Liver (tissue), 3 donors: Measurements from ENCODE around the gene WDCP.
"Not testable (repeated sequence)": the region's sequence is repeated elsewhere in the genome, so short reads cannot be mapped to it uniquely, and the experiment has no call there.

Source experiments
- EGR1 ChIP-seq, 2 donors: IDR thresholded peaks; 2 replicates each; pipeline ENCODE4 v1.6.1; 2016 to 2018; ENCODE audit warnings: antibody characterized with exemption in 2 of 2, low read depth in 2 of 2
- GABPA ChIP-seq, 2 donors: IDR thresholded peaks in 1 of 2; conservative IDR thresholded peaks in 1 of 2; 2 replicates each; pipeline ENCODE4 v1.6.1; 2016; ENCODE audit warnings: antibody characterized with exemption in 2 of 2, mild to moderate bottlenecking in 1 of 2, moderate library complexity in 1 of 2
- HNF4A ChIP-seq, 2 donors: conservative IDR thresholded peaks; 2 replicates each; pipeline ENCODE4 v1.6.1; 2016; ENCODE audit warnings: antibody characterized with exemption in 2 of 2, mild to moderate bottlenecking in 2 of 2
- HNF4G ChIP-seq: IDR thresholded peaks from 2 replicates; pipeline ENCODE4 v1.6.1; 2016; ENCODE audit warnings: antibody characterized with exemption
- JUND ChIP-seq, 2 donors: IDR thresholded peaks; 2 replicates each; pipeline ENCODE4 v1.6.1; 2016; ENCODE audit warnings: antibody characterized with exemption in 2 of 2
- RAD21 ChIP-seq, 2 donors: IDR thresholded peaks; 2 replicates each; pipeline ENCODE4 v1.6.1; 2016; ENCODE audit warnings: antibody characterized with exemption in 2 of 2, mild to moderate bottlenecking in 2 of 2
- REST ChIP-seq: IDR thresholded peaks from 2 replicates; pipeline ENCODE4 v1.6.1; 2016; ENCODE audit warnings: antibody characterized with exemption, mild to moderate bottlenecking
- SP1 ChIP-seq: IDR thresholded peaks from 2 replicates; pipeline ENCODE4 v1.6.1; 2018; ENCODE audit warnings: antibody characterized with exemption, mild to moderate bottlenecking
- TAF1 ChIP-seq: conservative IDR thresholded peaks from 2 replicates; pipeline ENCODE4 v1.6.1; 2016; ENCODE audit warnings: antibody characterized with exemption, mild to moderate bottlenecking
- YY1 ChIP-seq: IDR thresholded peaks from 2 replicates; pipeline ENCODE4 v1.6.1; 2016; ENCODE audit warnings: antibody characterized with exemption, mild to moderate bottlenecking
- ZBTB33 ChIP-seq: IDR thresholded peaks from 2 replicates; pipeline ENCODE4 v1.6.1; 2016; ENCODE audit warnings: antibody characterized with exemption
- TF ChIP-seq, protein P1 (sequence below): fragments of 150-350 bp; IDR thresholded peaks from 2 replicates; pipeline ENCODE4 v1.5.1; 2017; ENCODE audit warnings: improper control_type of control experiment, low read depth, low read length; ENCODE audit not compliant: missing input control
- TF ChIP-seq, protein P2 (sequence below): IDR thresholded peaks from 2 replicates; pipeline ENCODE4 v1.6.1; 2016; ENCODE audit warnings: antibody characterized with exemption
- donor health status: healthy.
- donor health status: healthy.

DNA sequence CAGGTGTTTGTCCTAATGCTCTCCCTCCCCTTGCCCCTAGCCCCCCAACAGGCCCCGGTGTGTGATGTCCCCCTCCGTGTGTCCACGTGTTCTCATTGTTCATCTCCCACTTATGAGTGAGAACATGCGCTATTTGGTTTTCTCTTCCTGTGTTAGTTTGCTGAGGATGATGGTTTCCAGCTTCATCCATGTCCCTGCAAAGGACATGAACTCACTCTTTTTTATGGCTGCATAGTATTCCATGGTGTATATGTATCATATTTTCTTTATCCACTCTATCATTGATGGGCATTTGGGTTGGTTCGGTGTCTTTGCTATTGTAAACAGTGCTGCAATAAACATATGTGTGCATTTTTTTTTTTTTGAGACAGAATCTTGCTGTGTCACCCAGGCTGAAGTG lies 46.1 kb upstream of the WDCP start:
- not testable (repeated sequence) for TF ChIP-seq HNF4A (conservative IDR thresholded peaks at IDR 0.05); GABPA (IDR thresholded peaks at IDR 0.05 in 1 of 2, conservative IDR thresholded peaks at IDR 0.05 in 1 of 2); JUND (IDR thresholded peaks at IDR 0.05); TAF1; RAD21 (IDR thresholded peaks at IDR 0.05); EGR1 (IDR thresholded peaks at IDR 0.05; ENCODE audit: low read depth in 2 of 2); REST; HNF4G; ZBTB33; SP1; YY1
- TF ChIP-seq, protein P1, sequence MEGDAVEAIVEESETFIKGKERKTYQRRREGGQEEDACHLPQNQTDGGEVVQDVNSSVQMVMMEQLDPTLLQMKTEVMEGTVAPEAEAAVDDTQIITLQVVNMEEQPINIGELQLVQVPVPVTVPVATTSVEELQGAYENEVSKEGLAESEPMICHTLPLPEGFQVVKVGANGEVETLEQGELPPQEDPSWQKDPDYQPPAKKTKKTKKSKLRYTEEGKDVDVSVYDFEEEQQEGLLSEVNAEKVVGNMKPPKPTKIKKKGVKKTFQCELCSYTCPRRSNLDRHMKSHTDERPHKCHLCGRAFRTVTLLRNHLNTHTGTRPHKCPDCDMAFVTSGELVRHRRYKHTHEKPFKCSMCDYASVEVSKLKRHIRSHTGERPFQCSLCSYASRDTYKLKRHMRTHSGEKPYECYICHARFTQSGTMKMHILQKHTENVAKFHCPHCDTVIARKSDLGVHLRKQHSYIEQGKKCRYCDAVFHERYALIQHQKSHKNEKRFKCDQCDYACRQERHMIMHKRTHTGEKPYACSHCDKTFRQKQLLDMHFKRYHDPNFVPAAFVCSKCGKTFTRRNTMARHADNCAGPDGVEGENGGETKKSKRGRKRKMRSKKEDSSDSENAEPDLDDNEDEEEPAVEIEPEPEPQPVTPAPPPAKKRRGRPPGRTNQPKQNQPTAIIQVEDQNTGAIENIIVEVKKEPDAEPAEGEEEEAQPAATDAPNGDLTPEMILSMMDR: not testable (repeated sequence)
- TF ChIP-seq, protein P2, sequence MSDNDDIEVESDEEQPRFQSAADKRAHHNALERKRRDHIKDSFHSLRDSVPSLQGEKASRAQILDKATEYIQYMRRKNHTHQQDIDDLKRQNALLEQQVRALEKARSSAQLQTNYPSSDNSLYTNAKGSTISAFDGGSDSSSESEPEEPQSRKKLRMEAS: not testable (repeated sequence)
